ENCODE data around the gene HLA-DPB1.

- TF ChIP-seq, protein P1, sequence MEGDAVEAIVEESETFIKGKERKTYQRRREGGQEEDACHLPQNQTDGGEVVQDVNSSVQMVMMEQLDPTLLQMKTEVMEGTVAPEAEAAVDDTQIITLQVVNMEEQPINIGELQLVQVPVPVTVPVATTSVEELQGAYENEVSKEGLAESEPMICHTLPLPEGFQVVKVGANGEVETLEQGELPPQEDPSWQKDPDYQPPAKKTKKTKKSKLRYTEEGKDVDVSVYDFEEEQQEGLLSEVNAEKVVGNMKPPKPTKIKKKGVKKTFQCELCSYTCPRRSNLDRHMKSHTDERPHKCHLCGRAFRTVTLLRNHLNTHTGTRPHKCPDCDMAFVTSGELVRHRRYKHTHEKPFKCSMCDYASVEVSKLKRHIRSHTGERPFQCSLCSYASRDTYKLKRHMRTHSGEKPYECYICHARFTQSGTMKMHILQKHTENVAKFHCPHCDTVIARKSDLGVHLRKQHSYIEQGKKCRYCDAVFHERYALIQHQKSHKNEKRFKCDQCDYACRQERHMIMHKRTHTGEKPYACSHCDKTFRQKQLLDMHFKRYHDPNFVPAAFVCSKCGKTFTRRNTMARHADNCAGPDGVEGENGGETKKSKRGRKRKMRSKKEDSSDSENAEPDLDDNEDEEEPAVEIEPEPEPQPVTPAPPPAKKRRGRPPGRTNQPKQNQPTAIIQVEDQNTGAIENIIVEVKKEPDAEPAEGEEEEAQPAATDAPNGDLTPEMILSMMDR (IDR thresholded peaks at IDR 0.05), result no peak
- peak in 1 of 2 donors; percentile 12 for TF ChIP-seq POLR2A (IDR thresholded peaks at IDR 0.05)
Observed at GRCh38 chr6:33029328-33030184, 46.2 kb upstream of the HLA-DPB1 start.
